K562 (cell line): ENCODE results near the gene THADA. TPM values are rescaled to one million over a fixed set of nuclear protein-coding genes. Genes with fewer than 3 reads are reported as not detected.

Source experiments
- ATAC-seq: fragments of 200-7000 bp; cut with Tn5 transposase; 3 replicates; pipeline ENCODE4 v1.9.1; 2020; ENCODE audit warnings: moderate library complexity
- BruUV-seq: library from RNA; stranded (reverse); fragments of 400-500 nt; replicated peaks from 2 replicates; lab custom pipeline; 2021; lab: Mats Ljungman, UMichigan
- CTCF ChIA-PET: fragments of 300-600 bp; formaldehyde crosslinking; extraction: SDS; loops from one replicate; lab custom pipeline; 2021; ENCODE audit warnings: low intra/inter-chr PET ratio; lab: Yijun Ruan, JAX
- POLR2A ChIA-PET: fragments of 300-600, 350-650 bp; sonication (Branson Sonifier 250); formaldehyde crosslinking; extraction: SDS; loops from one replicate; lab custom pipeline; 2021; ENCODE audit warnings: antibody characterized with exemption, inconsistent platforms; lab: Yijun Ruan, JAX
- DNase-seq, 4 experiments: peaks; one replicate each; pipeline versions ENCODE4 v3.0.0 to v3.0.0-alpha.2; 2011 to 2018; ENCODE audit warnings: low spot score in 3 of 4, mixed read lengths in 3 of 4; ENCODE audit errors: extremely low read depth in 1 of 4
- FAIRE-seq: peaks from 2 replicates; lab custom pipeline; 2011; peaks lifted over from hg19 to GRCh38; lab: Jason Lieb, UNC
- H2AFZ ChIP-seq: 2 replicates; pipeline ENCODE4 v1.6.0; 2011; ENCODE audit warnings: low read depth, low read length, control low read depth, inconsistent platforms
- H3K27ac ChIP-seq: fragments of 200-600 bp; 3 replicates; pipeline ENCODE4 v1.8.0; 2011; ENCODE audit warnings: low read depth, mild to moderate bottlenecking, control low read depth, inconsistent platforms, low read length, moderate library complexity, mixed read lengths; ENCODE audit errors: extremely low read depth
- H3K27me3 ChIP-seq, 2 experiments: fragments of 300-600 bp in 1 of 2; 2 replicates in 1 of 2; 3 replicates in 1 of 2; pipeline versions ENCODE4 v1.6.0 to v1.8.0; 2011; ENCODE audit warnings: inconsistent platforms in 2 of 2, low read length in 2 of 2, mild to moderate bottlenecking in 1 of 2, mixed read lengths in 1 of 2, moderate library complexity in 1 of 2; ENCODE audit not compliant: control insufficient read depth in 2 of 2, insufficient read depth in 2 of 2
- H3K36me3 ChIP-seq: fragments of 300-600 bp; 3 replicates; pipeline ENCODE4 v1.8.0; 2011; ENCODE audit warnings: mild to moderate bottlenecking, low read length, inconsistent platforms; ENCODE audit not compliant: control insufficient read depth, insufficient read depth
- H3K4me1 ChIP-seq, 2 experiments: fragments of 200-600 bp in 1 of 2; replicated peaks in 1 of 2; 2 replicates in 1 of 2; 3 replicates in 1 of 2; pipeline versions ENCODE4 v1.5.1 to v1.8.0; 2011; ENCODE audit warnings: inconsistent platforms in 2 of 2, low read length in 2 of 2, mild to moderate bottlenecking in 1 of 2, mixed read lengths in 1 of 2, moderate library complexity in 1 of 2; ENCODE audit not compliant: control insufficient read depth in 2 of 2, insufficient read depth in 2 of 2
- H3K4me2 ChIP-seq: 2 replicates; pipeline ENCODE4 v1.6.1; 2011; ENCODE audit warnings: low read length, control low read depth, inconsistent platforms, mixed read lengths; ENCODE audit not compliant: insufficient read depth
- H3K4me3 ChIP-seq: fragments of 200-600 bp; sonication (generic), shearing (Covaris generic); 2 replicates; pipeline ENCODE4 v1.5.1; 2016; ENCODE audit warnings: control low read depth, inconsistent platforms
- H3K79me2 ChIP-seq: fragments of 200-600 bp; 3 replicates; pipeline ENCODE4 v1.8.0; 2011; ENCODE audit warnings: low read length, inconsistent platforms; ENCODE audit not compliant: control insufficient read depth, insufficient read depth
- H3K9ac ChIP-seq, 2 experiments: 2 replicates each; pipeline versions ENCODE4 v1.6.0 to v1.6.1; 2011; ENCODE audit warnings: low read depth in 2 of 2, low read length in 2 of 2, control low read depth in 1 of 2, inconsistent platforms in 1 of 2, mild to moderate bottlenecking in 1 of 2, mixed read lengths in 1 of 2; ENCODE audit not compliant: insufficient read depth in 1 of 2
- H3K9me1 ChIP-seq: one replicate; pipeline ENCODE4 v1.6.0; 2011; ENCODE audit warnings: inconsistent platforms, mild to moderate bottlenecking, low read length, moderate library complexity; ENCODE audit not compliant: control insufficient read depth, insufficient read depth
- H3K9me3 ChIP-seq: replicated peaks from 2 replicates; pipeline ENCODE4 v1.5.1; 2011; ENCODE audit warnings: low read depth, low read length, inconsistent platforms; ENCODE audit not compliant: control insufficient read depth, insufficient read depth
- H4K20me1 ChIP-seq: replicated peaks from 2 replicates; pipeline ENCODE4 v1.6.1; 2011; ENCODE audit warnings: low read length, inconsistent platforms, mixed read lengths; ENCODE audit not compliant: control insufficient read depth, insufficient read depth
- ATF2 ChIP-seq: sonication (generic); formaldehyde crosslinking; IDR thresholded peaks from 2 replicates; pipeline ENCODE4 v1.8.1; 2022; ENCODE audit warnings: missing genetic modification reagents
- CCNT2 ChIP-seq: IDR thresholded peaks from 2 replicates; pipeline ENCODE4 v1.6.1; 2011; ENCODE audit warnings: borderline replicate concordance, low read depth, mild to moderate bottlenecking, moderate library complexity, mixed read lengths, low read length; ENCODE audit not compliant: insufficient read length; ENCODE audit errors: extremely low read depth
- CREB5 ChIP-seq: fragments of 250-450 bp; sonication (Bioruptor Pico); IDR thresholded peaks from 2 replicates; pipeline ENCODE4 v1.5.0; 2020; ENCODE audit warnings: mild to moderate bottlenecking
- HBP1 ChIP-seq: fragments of 450-650 bp; formaldehyde crosslinking; IDR thresholded peaks from 2 replicates; pipeline ENCODE4 v1.4.0; 2022; ENCODE audit warnings: missing genetic modification characterization
- RBFOX2 ChIP-seq: fragments of 200-400 bp; formaldehyde crosslinking; IDR thresholded peaks from 2 replicates; pipeline ENCODE4 v1.6.1; 2017; ENCODE audit warnings: low read depth, mild to moderate bottlenecking, low read length, moderate library complexity
- SAFB ChIP-seq: fragments of 200-400 bp; formaldehyde crosslinking; IDR thresholded peaks from 2 replicates; pipeline ENCODE4 v1.6.1; 2017; ENCODE audit warnings: low read depth, low read length, borderline replicate concordance
- TFAP4 ChIP-seq: sonication (generic); formaldehyde crosslinking; IDR thresholded peaks from 2 replicates; pipeline ENCODE4 v1.8.0; 2022; ENCODE audit warnings: missing genetic modification reagents, mild to moderate bottlenecking, moderate library complexity, borderline replicate concordance
- TRIM24 ChIP-seq, 2 experiments: fragments of 450-650 bp; IDR thresholded peaks; 2 replicates each; pipeline ENCODE4 v1.6.1; 2016
- ZNF589 ChIP-seq: fragments of 200-800 bp; sonication (Bioruptor generic); IDR thresholded peaks from 2 replicates; pipeline ENCODE4 v1.6.1; 2016; ENCODE audit warnings: low read depth, missing genetic modification characterization, missing compliant biosample characterization
- ZNF707 ChIP-seq: fragments of 250-450 bp; sonication (Bioruptor Pico); conservative IDR thresholded peaks from 2 replicates; pipeline ENCODE4 v1.8.0; 2022; ENCODE audit warnings: inconsistent platforms, mild to moderate bottlenecking, moderate library complexity
- ZNF79 ChIP-seq: fragments of 250-450 bp; sonication (Bioruptor Pico); IDR thresholded peaks from 2 replicates; pipeline ENCODE4 v1.4.0; 2020; ENCODE audit warnings: low read depth, mild to moderate bottlenecking, moderate library complexity
- WGBS: fragments of 100-300 bp; shearing (Covaris generic); methylation state at CpG from one replicate; pipeline ENCODE4 v1.1.6; 2016; ENCODE audit warnings: low coverage, mixed read lengths; ENCODE audit not compliant: insufficient coverage; ENCODE audit errors: missing lambda C conversion rate; 5-methylcytosine and 5-hydroxymethylcytosine counted together
- in situ Hi-C: fragments of 300-500 bp; cut with MboI; formaldehyde crosslinking; loops from 4 replicates; pipeline ENCODE4 v1.15.0; 2018; ENCODE audit warnings: inconsistent platforms, mixed read lengths
- intact Hi-C: fragments of 100-400 bp; cut with micrococcal nuclease; formaldehyde crosslinking; loops from 2 replicates; pipeline ENCODE4 v1.14.2; 2022
- polyA plus RNA-seq, 8 experiments: library from polyadenylated mRNA; depleted of rRNA in 4 of 8; stranded (reverse) in 5 of 8; unstranded in 3 of 8; fragments of >200 nt; fragmentation: Nextera tagmentation in 2 of 8; fragmentation: Illumina TruSeq in 1 of 8; extraction: Ambion mirVana in 2 of 8; extraction: Trizol in 1 of 8; gene quantifications; 2 replicates each; pipeline versions ENCODE4 v1.2.1 to v1.2.3, GENCODE V29; 2011 to 2014; ENCODE audit warnings: inconsistent platforms in 1 of 8, missing spikeins in 1 of 8
- total RNA-seq, 7 experiments: library from RNA; depleted of rRNA in 6 of 7; stranded (reverse); fragments of >200 nt in 6 of 7; fragmentation: Illumina TruSeq in 2 of 7; extraction: Trizol in 2 of 7; gene quantifications; 2 replicates each; pipeline versions ENCODE4 v1.2.1 to v1.2.3, GENCODE V29; 2011 to 2021; ENCODE audit warnings: low replicate concordance in 1 of 7

The THADA gene
- total and polyA plus RNA-seq, 9 of the 15 experiments (the other 6 are each of a cell fraction or from before 2014, with no cell fraction given) = 17.8 to 34.7 (median 31.9) TPM

- H3K9ac ChIP-seq = 0 out of 4 replicates have a peak overlapping the region, but pooled peaks of 1 of the 2 experiments have one; percentile 54
- 75% methylated on average over 5 of the region's 5 CpGs for WGBS
- DNase-seq (no peak), ATAC-seq (peak; percentile 60), FAIRE-seq (no peak)
- TF ChIP-seq ZNF707 (CRISPR knock-in tag) = no peak
- no peak for TF ChIP-seq HBP1 (CRISPR knock-in tag)
- no peak for TF ChIP-seq ZNF79 (CRISPR knock-in tag)
- TF ChIP-seq SAFB = no peak
- TF ChIP-seq RBFOX2 = no peak
- TF ChIP-seq ZNF589 (CRISPR knock-in tag) = no peak
- TF ChIP-seq ATF2 (CRISPR knock-in tag) = no peak
- no peak for TF ChIP-seq TRIM24 (IDR thresholded peaks at IDR 0.05)
- no peak for TF ChIP-seq CREB5 (CRISPR knock-in tag)
- no peak for TF ChIP-seq CCNT2
- TF ChIP-seq TFAP4 = no peak
- intact Hi-C loops = no loop called here
- ChIA-PET POLR2A (interaction anchor here (0.6 kb wide), 1 partner anchor 49 kb away, joined by 3 read pairs; no protein-coding TSS in a partner anchor), CTCF (interaction anchor here (1.1 kb wide), 1 partner anchor 424 kb away, joined by 3 read pairs; no protein-coding TSS in a partner anchor)
- H4K20me1 ChIP-seq = no peaks in the 10 kb centered on the region
- no peak overlapping the region for H3K27ac ChIP-seq
- no peaks in the 10 kb centered on the region for H3K4me1 ChIP-seq
- in situ Hi-C loops = no loop called here
- no peaks in the 10 kb centered on the region for H3K79me2 ChIP-seq
- no peak overlapping the region for H3K4me2 ChIP-seq
- H3K36me3 ChIP-seq = peaks cover 4% of the 10 kb centered on the region; the same call in 1 of the 3 replicates
- H3K27me3 ChIP-seq = no peaks in the 10 kb centered on the region
- no peak overlapping the region for H3K4me3 ChIP-seq
- no peaks in the 10 kb centered on the region for H3K9me1 ChIP-seq
- no peak overlapping the region for H2AFZ ChIP-seq
- no TSS peak for BruUV-seq
- no peaks in the 10 kb centered on the region for H3K9me3 ChIP-seq
Measured at GRCh38 chr2:43251171-43251731, 344.6 kb downstream of the THADA start.
